Endothelial cell (in vitro differentiated cells): Measurements from ENCODE around the gene PARVB. TPM values are rescaled to one million over a fixed set of nuclear protein-coding genes. Genes with fewer than 3 reads are reported as not detected.

Experiments
- DNase-seq: peaks from one replicate; pipeline ENCODE4 v3.0.0; 2021; ENCODE audit warnings: low spot score
- H3K27ac Mint-ChIP-seq: one replicate; pipeline ENCODE4 v1.8.0; 2021; ENCODE audit warnings: mixed read lengths, inconsistent platforms; ENCODE audit not compliant: unreplicated experiment
- H3K27me3 Mint-ChIP-seq: one replicate; pipeline ENCODE4 v1.8.0; 2021; ENCODE audit warnings: mild to moderate bottlenecking, moderate library complexity, mixed read lengths, inconsistent platforms; ENCODE audit not compliant: unreplicated experiment
- H3K36me3 Mint-ChIP-seq: one replicate; pipeline ENCODE4 v1.8.0; 2021; ENCODE audit warnings: mild to moderate bottlenecking, low read depth, mixed read lengths, inconsistent platforms; ENCODE audit not compliant: unreplicated experiment
- H3K4me1 Mint-ChIP-seq: one replicate; pipeline ENCODE4 v1.8.0; 2021; ENCODE audit warnings: mild to moderate bottlenecking, mixed read lengths, inconsistent platforms; ENCODE audit not compliant: unreplicated experiment
- H3K4me3 Mint-ChIP-seq: one replicate; pipeline ENCODE4 v1.8.0; 2021; ENCODE audit warnings: mild to moderate bottlenecking, mixed read lengths, inconsistent platforms; ENCODE audit not compliant: unreplicated experiment
- H3K9me3 Mint-ChIP-seq: one replicate; pipeline ENCODE4 v1.8.0; 2021; ENCODE audit warnings: mixed read lengths, inconsistent platforms; ENCODE audit not compliant: unreplicated experiment
- total RNA-seq: library from RNA; stranded (reverse); fragmentation: NEBNext Ultra II Directional; extraction: Animal tissue kit (Norgen Biotek cat#: 25700); gene quantifications from one replicate; pipeline ENCODE4 v1.2.1, GENCODE V29; 2021; ENCODE audit not compliant: unreplicated experiment
- TF ChIP-seq, protein P1 (sequence below): fragments of 200-600 bp; sonication (generic); IDR thresholded peaks from one replicate; pipeline ENCODE4 v1.5.0; 2021; ENCODE audit warnings: antibody characterized with exemption; ENCODE audit not compliant: unreplicated experiment

PARVB gene
- total RNA-seq, 1 donor from 2014 or later: 105 TPM

DNA sequence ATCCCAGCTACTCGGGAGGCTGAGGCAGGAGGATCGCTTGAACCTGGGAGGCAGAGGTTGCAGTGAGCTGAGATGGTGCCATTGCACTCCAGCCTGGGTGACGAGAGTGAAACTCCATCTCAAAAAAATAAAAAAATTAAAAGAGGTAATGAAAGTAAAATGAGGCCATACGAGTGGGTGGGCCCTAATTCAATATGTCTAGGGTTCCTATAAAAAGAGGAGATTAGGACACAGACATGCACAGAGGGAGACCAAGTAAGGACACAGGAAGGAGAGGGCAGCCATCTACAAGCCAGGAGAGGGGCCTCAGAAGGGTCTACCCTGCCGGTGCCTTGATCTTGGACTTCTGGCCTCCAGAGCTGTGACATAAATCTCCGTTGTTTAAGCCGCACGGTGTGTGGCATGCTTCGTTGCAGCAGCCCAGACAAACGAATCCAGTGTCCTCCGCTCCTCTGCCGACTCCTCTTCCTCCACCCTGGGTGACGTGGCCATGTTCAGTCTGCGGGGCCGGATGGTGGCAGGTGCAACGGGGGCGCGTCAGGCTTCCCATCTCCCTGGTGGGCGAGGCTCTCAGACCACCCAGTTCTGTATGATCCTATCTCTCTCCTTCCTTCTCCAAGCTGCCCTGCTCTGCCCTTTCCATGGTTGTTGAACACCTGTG, 105.0 kb downstream of the PARVB start:
- peaks cover 59% of the 10 kb centered on the region for H3K36me3 Mint-ChIP-seq
- TF ChIP-seq, protein P1, sequence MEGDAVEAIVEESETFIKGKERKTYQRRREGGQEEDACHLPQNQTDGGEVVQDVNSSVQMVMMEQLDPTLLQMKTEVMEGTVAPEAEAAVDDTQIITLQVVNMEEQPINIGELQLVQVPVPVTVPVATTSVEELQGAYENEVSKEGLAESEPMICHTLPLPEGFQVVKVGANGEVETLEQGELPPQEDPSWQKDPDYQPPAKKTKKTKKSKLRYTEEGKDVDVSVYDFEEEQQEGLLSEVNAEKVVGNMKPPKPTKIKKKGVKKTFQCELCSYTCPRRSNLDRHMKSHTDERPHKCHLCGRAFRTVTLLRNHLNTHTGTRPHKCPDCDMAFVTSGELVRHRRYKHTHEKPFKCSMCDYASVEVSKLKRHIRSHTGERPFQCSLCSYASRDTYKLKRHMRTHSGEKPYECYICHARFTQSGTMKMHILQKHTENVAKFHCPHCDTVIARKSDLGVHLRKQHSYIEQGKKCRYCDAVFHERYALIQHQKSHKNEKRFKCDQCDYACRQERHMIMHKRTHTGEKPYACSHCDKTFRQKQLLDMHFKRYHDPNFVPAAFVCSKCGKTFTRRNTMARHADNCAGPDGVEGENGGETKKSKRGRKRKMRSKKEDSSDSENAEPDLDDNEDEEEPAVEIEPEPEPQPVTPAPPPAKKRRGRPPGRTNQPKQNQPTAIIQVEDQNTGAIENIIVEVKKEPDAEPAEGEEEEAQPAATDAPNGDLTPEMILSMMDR: no peak
- H3K9me3 Mint-ChIP-seq: no peaks in the 10 kb centered on the region
- peaks cover 7% of the 10 kb centered on the region for H3K4me1 Mint-ChIP-seq
- DNase-seq: no peak
- H3K27me3 Mint-ChIP-seq: peaks cover 9% of the 10 kb centered on the region
- H3K4me3 Mint-ChIP-seq: no peak overlapping the region
- H3K27ac Mint-ChIP-seq: no peak overlapping the region

DNA sequence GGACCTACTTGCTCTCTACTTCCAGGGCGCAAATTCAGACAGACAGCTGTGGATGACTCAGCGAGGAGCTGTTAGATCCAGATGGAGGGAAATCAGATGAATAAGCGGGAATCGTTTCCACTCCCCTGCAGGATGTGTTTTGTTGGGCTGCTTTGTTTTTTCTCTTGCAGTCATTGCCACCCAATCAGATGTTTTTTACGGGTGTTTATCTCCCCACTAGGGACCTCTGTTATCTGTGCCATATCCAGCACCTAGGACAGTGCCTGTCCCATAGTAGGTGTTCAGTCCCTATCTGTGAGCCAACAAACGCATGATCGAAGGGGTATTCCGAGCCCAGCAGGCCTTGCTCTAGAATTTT, 105.5 kb downstream of the PARVB start:
- peaks cover 9% of the 10 kb centered on the region for H3K27me3 Mint-ChIP-seq
- DNase-seq: no peak
- H3K27ac Mint-ChIP-seq: no peak overlapping the region
- TF ChIP-seq, protein P1: no peak
- H3K36me3 Mint-ChIP-seq: peaks cover 60% of the 10 kb centered on the region
- H3K4me1 Mint-ChIP-seq: peaks cover 11% of the 10 kb centered on the region
- H3K9me3 Mint-ChIP-seq: no peaks in the 10 kb centered on the region
- H3K4me3 Mint-ChIP-seq: no peak overlapping the region

DNA sequence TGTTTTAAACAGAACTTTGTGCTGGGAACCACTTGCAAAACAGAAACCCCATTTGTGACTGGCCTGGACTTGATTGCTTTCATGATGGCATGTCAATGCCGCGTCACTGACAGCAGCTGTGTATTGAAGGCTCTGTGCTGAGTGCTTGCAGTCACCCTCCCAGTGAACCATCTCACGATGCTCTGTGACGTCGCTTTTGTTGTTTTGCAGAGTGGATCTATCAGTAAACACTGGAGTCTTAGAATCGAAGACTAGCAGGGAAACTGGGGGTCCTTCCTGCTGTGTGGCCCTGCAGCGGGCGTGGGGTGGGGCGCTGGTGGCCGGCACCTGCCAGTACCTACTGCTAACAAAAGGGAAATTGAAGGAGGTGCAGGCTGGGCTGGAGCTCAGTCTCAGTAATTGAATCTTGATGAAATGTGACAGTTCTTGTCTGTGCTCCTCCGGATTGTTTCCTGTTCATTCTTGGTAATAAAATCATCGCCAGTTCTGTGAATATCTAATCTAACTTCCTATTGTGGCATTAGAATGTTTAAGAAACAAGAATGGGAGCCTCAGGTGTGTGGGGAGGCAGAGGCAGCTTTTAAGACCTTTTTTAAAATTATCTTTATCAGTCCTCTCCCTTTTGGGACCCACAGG, 106.1 kb downstream of the PARVB start:
- DNase-seq: no peak
- Mint-ChIP-seq H3K36me3 (peaks cover 60% of the 10 kb centered on the region), H3K27ac (no peak overlapping the region), H3K4me3 (no peak overlapping the region), H3K27me3 (peaks cover 9% of the 10 kb centered on the region), H3K9me3 (no peaks in the 10 kb centered on the region), H3K4me1 (peaks cover 13% of the 10 kb centered on the region)
- TF ChIP-seq, protein P1: no peak

DNA sequence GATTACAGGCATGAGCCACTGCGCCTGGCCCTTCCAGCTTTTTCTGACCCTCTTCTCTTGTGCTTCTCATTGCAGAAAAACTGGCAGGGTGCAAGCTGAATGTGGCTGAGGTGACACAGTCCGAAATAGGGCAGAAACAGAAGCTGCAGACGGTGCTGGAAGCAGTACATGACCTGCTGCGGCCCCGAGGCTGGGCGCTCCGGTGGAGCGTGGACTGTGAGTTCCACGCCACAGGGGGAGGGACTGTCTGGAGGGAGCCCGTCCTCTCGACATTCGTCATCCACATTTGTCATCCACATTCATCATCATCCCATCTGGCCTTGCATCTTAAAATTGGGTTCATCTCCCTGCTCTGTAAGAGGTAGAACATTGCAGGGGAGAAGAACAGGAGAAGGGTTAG, 107.3 kb downstream of the PARVB start:
- DNase-seq: no peak
- Mint-ChIP-seq H3K27ac (no peak overlapping the region), H3K9me3 (no peaks in the 10 kb centered on the region), H3K4me3 (peak overlapping the region; percentile 21), H3K36me3 (peaks cover 60% of the 10 kb centered on the region), H3K4me1 (peaks cover 15% of the 10 kb centered on the region), H3K27me3 (peaks cover 6% of the 10 kb centered on the region)
- TF ChIP-seq, protein P1: no peak

DNA sequence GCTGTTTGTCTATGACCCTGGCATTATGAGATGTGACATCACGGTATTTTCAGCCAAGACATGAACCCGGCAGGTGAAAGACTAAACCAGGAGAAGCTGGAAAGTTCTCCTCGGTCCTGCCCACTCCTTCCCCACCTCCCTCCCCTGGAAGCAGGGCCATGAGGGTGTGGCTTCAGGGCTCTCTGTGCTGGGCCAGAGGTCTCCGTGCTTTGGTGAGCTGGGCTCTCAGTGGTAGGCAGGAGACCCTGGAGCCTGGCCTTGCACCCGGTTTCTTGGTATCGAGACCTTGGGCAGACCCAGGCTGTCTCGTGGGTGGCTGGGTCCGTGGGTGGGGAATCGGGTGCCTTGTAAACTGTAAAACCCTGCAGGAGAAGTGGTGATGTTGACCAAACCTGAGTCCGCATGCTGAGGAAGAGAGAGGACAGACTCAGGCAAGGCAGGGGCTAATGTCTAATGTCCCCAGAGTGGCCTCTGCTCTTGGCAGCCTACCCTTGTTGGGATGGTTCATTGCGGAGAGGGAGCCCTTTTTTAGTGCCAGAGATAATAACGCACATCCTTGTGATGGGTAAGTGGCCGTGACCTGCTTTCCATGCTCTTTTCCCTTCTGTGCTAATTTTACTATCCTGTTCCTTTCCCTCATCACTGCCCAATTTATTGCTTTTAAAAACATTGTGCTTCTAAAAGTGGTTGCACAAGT, 108.0 kb downstream of the PARVB start:
- H3K9me3 Mint-ChIP-seq: peaks cover 3% of the 10 kb centered on the region
- TF ChIP-seq, protein P1: no peak
- H3K36me3 Mint-ChIP-seq: peaks cover 62% of the 10 kb centered on the region
- DNase-seq: no peak
- no peak overlapping the region for H3K4me3 Mint-ChIP-seq
- H3K4me1 Mint-ChIP-seq: peaks cover 15% of the 10 kb centered on the region
- H3K27me3 Mint-ChIP-seq: peaks cover 8% of the 10 kb centered on the region
- H3K27ac Mint-ChIP-seq: no peak overlapping the region
